Cardiac fibroblast (primary cell): ENCODE data around the gene PTGR1.
"Not testable (repeated sequence)": the region's sequence is repeated elsewhere in the genome, so short reads cannot be mapped to it uniquely, and the experiment has no call there.

Experiments used
- DNase-seq, 2 donors: peaks; one replicate each; pipeline versions ENCODE4 v3.0.0 to v3.0.0-alpha.2; 2010; ENCODE audit warnings: low read depth in 2 of 2
- H3K4me3 ChIP-seq, 2 donors: replicated peaks in 1 of 2; 1 replicate in 1 of 2; 2 replicates in 1 of 2; pipeline ENCODE4 v1.5.1; 2011; ENCODE audit warnings: low read depth in 2 of 2, low read length in 2 of 2, mild to moderate bottlenecking in 2 of 2, moderate library complexity in 1 of 2
- TF ChIP-seq, protein P1 (sequence below): IDR thresholded peaks from one replicate; pipeline ENCODE4 v1.5.1; 2011; ENCODE audit warnings: low read depth, mild to moderate bottlenecking, low read length, inconsistent platforms

The PTGR1 gene

DNA sequence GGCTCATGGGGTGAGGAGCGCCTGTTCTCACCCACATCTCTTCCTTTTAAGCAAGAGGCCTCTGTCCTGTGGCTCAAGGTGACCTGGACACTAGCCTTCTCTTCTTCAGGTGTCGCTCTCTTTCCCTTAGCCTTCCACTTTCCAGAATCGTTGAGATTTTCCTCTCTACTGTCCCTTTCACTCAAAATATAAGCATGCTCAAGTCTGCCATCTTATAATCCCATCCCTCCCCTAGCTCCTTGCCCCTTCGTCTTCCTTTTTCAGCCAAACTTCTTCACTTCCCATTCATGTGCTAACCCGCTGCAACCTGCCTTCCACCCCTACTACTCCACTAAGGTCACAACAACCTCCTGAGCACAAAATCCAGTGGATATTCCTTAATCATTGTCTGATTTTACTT lies 13.1 kb downstream of the PTGR1 start:
- TF ChIP-seq, protein P1, sequence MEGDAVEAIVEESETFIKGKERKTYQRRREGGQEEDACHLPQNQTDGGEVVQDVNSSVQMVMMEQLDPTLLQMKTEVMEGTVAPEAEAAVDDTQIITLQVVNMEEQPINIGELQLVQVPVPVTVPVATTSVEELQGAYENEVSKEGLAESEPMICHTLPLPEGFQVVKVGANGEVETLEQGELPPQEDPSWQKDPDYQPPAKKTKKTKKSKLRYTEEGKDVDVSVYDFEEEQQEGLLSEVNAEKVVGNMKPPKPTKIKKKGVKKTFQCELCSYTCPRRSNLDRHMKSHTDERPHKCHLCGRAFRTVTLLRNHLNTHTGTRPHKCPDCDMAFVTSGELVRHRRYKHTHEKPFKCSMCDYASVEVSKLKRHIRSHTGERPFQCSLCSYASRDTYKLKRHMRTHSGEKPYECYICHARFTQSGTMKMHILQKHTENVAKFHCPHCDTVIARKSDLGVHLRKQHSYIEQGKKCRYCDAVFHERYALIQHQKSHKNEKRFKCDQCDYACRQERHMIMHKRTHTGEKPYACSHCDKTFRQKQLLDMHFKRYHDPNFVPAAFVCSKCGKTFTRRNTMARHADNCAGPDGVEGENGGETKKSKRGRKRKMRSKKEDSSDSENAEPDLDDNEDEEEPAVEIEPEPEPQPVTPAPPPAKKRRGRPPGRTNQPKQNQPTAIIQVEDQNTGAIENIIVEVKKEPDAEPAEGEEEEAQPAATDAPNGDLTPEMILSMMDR, result no peak
- no peak for DNase-seq
- no peak overlapping the region for H3K4me3 ChIP-seq

DNA sequence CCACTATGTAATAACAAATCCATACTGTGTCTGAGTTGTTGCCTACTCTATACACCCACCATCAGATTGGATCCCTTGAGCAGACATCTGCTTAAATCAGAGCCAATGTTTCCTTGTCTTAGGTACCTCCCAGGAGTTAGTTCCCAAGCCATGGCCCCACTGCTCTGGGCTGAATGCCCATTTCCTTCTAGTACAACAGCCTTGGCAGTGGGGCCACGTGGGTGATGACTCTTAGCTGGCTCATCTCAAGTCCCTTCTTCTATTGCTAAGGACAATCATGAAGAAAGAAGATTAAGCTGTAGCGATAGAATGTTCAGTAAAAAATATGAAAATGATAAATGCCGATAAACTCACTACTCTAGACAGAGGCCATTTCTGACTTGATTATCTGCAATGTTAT lies 16.6 kb downstream of the PTGR1 start:
- TF ChIP-seq, protein P1, result no peak
- DNase-seq, result peak; percentile 76 to 84
- H3K4me3 ChIP-seq, result no peak overlapping the region

DNA sequence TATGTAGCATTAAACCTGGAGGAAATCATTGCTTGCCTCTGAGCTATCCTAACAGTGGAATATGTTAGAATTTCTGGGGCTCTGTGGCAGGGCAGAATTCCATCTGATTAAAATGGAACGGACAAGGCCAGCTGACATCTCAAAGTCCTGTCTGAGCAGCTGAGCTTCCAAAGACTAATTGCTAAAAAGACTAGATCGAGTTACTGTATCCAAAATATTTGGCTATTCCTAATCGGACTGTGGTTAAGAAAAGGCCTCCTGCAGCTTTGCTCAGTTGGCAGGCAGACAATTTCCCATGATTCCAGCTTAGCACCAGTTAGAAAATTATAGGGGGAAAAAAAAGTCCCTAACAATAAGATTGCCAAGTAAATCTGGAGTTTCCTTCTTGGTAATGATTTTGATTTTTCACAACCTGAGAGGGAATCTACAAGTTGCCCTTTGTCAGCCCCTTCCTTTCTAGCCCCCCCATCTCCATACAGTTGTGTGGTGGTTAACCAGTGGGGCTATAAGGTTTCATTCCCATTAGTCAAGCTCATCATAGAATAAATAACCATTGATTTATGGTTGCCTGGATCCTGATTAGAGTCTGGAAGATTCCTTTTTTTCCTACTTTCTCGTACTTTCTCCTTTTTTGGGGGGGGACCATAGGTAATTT lies 26.4 kb downstream of the PTGR1 start:
- H3K4me3 ChIP-seq, result no peak overlapping the region
- peak; percentile 54 to 96 for DNase-seq
- TF ChIP-seq, protein P1, result no peak

DNA sequence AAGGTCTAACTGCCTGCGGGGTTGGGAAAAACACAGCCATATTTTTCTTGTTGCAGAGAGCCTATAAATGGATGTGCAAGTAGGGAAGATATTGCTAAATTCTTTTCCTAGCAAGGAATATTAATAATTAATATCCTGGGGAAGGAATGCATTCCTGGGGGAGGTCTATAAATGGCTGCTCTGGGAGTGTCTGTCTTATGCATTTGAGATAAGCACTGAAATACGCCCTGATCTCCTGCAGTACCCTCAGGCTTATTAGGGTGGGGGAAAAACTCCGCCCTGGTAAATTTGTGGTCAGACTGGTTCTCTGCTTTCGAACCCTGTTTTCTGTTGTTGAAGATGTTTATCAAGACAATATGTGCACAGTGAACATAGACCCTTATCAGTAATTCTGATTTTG lies 31.3 kb downstream of the PTGR1 start:
- not testable (repeated sequence) for DNase-seq, H3K4me3 ChIP-seq

DNA sequence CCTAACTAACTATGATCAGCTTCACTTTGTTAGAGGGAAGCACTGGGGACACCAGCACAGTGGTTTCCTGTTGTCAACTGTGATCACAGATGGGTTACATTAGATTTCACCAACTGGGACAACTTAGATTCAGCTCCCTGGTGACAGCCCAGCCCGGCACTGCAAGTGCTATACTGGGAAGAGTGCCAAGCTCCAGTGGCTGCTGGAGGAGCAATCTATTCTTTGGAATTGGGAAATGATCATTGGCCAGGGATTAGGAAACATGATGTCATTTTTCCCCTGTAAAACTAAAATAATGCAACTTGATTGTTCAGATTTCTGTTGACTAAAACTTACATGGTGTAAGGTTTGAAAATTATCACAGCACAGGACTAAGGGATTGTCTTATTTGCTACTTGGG lies 33.2 kb downstream of the PTGR1 start:
- H3K4me3 ChIP-seq, result no peak overlapping the region
- TF ChIP-seq, protein P1, result no peak
- DNase-seq, result peak; percentile 36 to 45

DNA sequence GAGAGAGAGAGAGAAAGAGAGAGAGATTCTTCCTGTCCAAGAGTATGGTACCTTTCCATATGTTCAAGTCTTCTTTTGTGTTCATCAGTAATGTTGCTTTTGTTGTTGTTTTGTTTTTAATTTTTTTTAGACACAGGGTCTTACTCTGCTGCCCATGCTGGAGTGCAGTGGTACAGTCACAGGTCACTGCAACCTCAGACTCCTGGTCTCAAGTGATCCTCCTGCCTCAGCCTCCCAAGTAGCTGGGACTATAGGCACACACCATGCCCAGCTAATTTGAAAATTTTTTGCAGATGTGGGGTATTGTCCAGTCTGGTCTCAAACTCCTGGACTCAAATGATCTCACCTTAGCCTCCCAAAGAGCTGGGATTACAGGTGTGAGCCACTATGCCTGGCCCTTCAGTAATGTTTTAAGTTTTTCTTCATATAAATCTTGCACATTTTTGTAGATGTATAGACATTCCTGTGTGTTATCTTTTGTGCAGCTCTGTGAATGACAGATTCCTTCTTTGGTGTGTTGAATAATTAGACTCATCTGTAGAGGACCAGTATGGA lies 38.2 kb downstream of the PTGR1 start:
- TF ChIP-seq, protein P1, result no peak
- no peak for DNase-seq

DNA sequence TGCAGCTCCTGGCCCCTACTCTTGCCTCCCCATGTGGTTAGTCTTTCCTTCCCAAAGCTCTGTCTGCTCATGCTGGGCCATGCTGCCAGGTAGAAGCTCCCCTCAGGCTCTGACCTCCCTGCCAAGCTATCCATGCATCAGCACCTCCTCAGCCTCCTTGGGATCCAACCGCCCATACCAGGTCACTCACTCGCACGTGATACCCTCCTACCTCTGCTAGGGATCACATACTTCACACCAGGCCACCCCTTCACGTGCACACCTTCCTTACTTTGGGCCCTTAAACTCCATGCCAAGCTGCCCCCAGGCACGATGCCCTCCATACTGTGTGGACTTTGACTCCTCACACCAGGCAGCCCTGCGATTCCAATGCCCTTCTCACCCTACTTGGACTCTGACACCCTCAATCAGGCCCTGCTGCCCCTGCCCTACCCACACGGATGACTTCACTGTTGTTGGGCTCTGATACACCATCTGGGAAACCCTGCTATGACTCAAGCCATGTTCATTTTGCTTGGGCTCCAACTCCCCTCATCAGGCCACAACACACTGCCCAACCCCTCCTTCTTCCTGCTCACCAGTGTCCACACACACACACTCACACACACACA lies 40.3 kb downstream of the PTGR1 start:
- peak; percentile 32 to 69 for DNase-seq
- TF ChIP-seq, protein P1, result no peak
- no peak overlapping the region for H3K4me3 ChIP-seq

More for the DNA sequence above, 38.2 kb downstream of the PTGR1 start:
- no peak overlapping the region for H3K4me3 ChIP-seq

DNA sequence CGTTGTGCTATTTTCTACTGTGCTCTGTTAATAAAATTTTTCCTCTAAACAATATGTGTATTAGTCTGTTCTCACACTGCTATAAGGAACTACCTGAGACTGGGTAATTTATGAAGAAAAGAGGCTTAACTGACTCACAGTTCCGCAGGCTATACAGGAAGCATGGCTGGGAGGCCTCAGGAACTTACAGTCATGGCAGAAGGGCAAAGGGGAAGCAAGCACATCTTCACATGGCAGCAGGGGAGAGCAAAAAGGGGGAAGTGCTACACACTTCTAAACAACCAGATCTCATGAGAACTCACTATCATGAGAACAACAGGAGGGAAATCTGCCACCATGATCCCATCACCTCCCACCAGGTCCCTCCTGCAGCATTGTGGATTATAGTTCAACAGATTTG lies 44.0 kb downstream of the PTGR1 start:
- not testable (repeated sequence) for H3K4me3 ChIP-seq, DNase-seq
